ENCODE results near the gene PARVA.

The PARVA gene

GRCh38 chr11:12565406-12565805 is 188.0 kb downstream of the PARVA start:
- H3K9me3 Mint-ChIP-seq: no peaks in the 10 kb centered on the region
- H3K27me3 Mint-ChIP-seq: peaks cover 37% of the 10 kb centered on the region
- ATAC-seq (no peak), DNase-seq (no peak)
- H3K4me1 Mint-ChIP-seq: no peaks in the 10 kb centered on the region
- H3K27ac Mint-ChIP-seq: no peak overlapping the region
- H3K4me3 Mint-ChIP-seq: no peak overlapping the region

- Mint-ChIP-seq H3K27me3 (peaks cover 40% of the 10 kb centered on the region), H3K27ac (no peak overlapping the region), H3K9me3 (no peaks in the 10 kb centered on the region), H3K4me3 (no peak overlapping the region), H3K4me1 (no peaks in the 10 kb centered on the region)
- DNase-seq: no peak
- ATAC-seq: no peak
These were observed 190.5 kb downstream of the PARVA start for GRCh38 chr11:12567746-12568460.

- H3K4me3 Mint-ChIP-seq: no peak overlapping the region
- ATAC-seq: no peak
- DNase-seq: no peak
- peaks cover 46% of the 10 kb centered on the region for H3K27me3 Mint-ChIP-seq
- no peak overlapping the region for H3K27ac Mint-ChIP-seq
- H3K9me3 Mint-ChIP-seq: no peaks in the 10 kb centered on the region
- H3K4me1 Mint-ChIP-seq: no peaks in the 10 kb centered on the region
These were observed 192.4 kb downstream of the PARVA start for GRCh38 chr11:12569499-12570425.

DNA sequence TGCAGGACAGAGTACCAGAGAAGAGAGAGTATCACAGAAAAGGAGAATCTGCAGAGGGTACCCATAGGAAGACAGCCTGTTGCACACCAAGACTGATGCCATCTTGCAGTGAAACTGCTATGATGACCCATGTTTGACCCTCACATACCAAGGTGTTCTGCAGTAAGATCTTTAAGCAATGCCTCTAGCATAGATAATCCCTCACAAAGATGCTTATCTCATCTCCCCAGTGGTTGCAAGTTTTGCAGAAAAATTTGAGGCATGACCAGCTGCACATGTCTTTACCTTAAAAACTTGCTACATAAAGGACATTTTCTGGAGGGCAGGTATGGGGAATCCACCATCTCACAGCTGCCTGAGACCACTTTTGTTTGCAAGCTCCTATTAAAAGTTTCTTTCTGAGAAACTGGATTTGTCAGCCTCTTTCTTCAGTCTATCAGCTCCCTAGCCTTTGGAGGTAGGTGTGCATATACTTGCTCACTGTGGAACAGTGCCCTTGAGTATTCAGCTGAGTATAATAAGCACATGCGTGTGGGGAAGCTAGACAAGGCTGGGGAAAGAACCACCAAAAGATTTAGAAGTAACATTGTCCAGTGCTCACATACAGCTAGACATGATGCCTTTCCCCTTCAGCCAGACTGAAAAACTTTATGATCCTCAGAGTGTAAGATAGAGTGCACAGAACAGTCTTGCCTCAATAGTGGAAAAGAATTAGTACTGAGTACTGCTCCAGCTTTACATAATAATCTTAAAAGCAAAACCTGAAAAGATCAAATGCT is 196.5 kb downstream of the PARVA start:
- Mint-ChIP-seq H3K4me3 (no peak overlapping the region), H3K27me3 (peaks cover 35% of the 10 kb centered on the region), H3K27ac (no peak overlapping the region), H3K4me1 (no peaks in the 10 kb centered on the region), H3K9me3 (no peaks in the 10 kb centered on the region)
- ATAC-seq: no peak
- DNase-seq: no peak

- no peaks in the 10 kb centered on the region for H3K9me3 Mint-ChIP-seq
- DNase-seq (no peak), ATAC-seq (no peak)
- peaks cover 22% of the 10 kb centered on the region for H3K27me3 Mint-ChIP-seq
- no peaks in the 10 kb centered on the region for H3K4me1 Mint-ChIP-seq
- no peak overlapping the region for H3K27ac Mint-ChIP-seq
- no peak overlapping the region for H3K4me3 Mint-ChIP-seq
These were observed 200.6 kb downstream of the PARVA start for GRCh38 chr11:12577725-12578644.

- H3K27ac Mint-ChIP-seq: no peak overlapping the region
- ATAC-seq (no peak), DNase-seq (no peak)
- peaks cover 24% of the 10 kb centered on the region for H3K27me3 Mint-ChIP-seq
- H3K9me3 Mint-ChIP-seq: no peaks in the 10 kb centered on the region
- no peaks in the 10 kb centered on the region for H3K4me1 Mint-ChIP-seq
- H3K4me3 Mint-ChIP-seq: no peak overlapping the region
These were observed 204.0 kb downstream of the PARVA start for GRCh38 chr11:12581416-12581815.

DNA sequence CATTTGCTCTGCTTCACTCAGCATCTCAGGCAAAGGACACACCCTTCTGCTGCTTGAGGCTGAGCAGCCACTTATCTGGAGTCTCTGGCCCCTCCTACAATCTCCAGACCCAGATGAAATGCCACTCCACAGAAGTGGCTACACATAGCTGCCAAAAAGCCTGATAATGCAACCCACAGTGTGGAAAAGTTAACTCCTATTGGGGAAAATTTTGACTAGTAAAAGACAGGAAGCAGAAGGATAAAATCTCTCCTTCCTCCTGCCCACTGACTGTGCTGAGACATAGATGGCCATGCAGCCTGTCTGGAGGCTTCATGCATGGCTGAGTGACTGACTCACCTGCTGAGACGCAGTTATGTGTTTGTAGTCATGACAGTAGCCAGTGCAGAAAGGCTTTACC is 204.6 kb downstream of the PARVA start:
- Mint-ChIP-seq H3K27ac (no peak overlapping the region), H3K4me3 (no peak overlapping the region), H3K27me3 (peaks cover 24% of the 10 kb centered on the region), H3K4me1 (no peaks in the 10 kb centered on the region), H3K9me3 (no peaks in the 10 kb centered on the region)
- ATAC-seq (no peak), DNase-seq (no peak)

All from stimulated activated naive CD8-positive, alpha-beta T cell treated with anti-CD3 and anti-CD28 coated beads, Interleukin-15, amount 100 ng/mL, for 72 hours (primary cell).